ENCODE results near the gene FHIT. TPM values are rescaled to one million over a fixed set of nuclear protein-coding genes. Genes with fewer than 3 reads are reported as not detected.

FHIT gene
- total and polyA plus RNA-seq, 7 donors = 2.4 to 10.2 (median 6.1) TPM

GRCh38 chr3:60294181-60294580, 957.1 kb downstream of the FHIT start:
- H3K4me3 ChIP-seq = no peak overlapping the region
- 50 to 73% methylated on average over 3 of the region's 3 CpGs for WGBS, 2 donors
- H3K9me3 ChIP-seq = no peaks in the 10 kb centered on the region
- no peaks in the 10 kb centered on the region for H3K27me3 ChIP-seq
- TF ChIP-seq POLR2AphosphoS5 (IDR thresholded peaks at IDR 0.05) (no peak), EP300 (IDR thresholded peaks at IDR 0.05) (no peak)
- H3K36me3 ChIP-seq = no peaks in the 10 kb centered on the region
- intact Hi-C loops (cut with DNase I) = no loop called here
- DNase-seq = no peak
- no peak overlapping the region for H3K27ac ChIP-seq
- H3K4me1 ChIP-seq = no peaks in the 10 kb centered on the region

- WGBS, 2 donors = 80 to 91% methylated on average over 6 of the region's 6 CpGs
- H3K4me3 ChIP-seq = no peak overlapping the region
- no peak for TF ChIP-seq CTCF (IDR thresholded peaks at IDR 0.05)
- TF ChIP-seq POLR2AphosphoS5 (IDR thresholded peaks at IDR 0.05) = no peak
- TF ChIP-seq EP300 (IDR thresholded peaks at IDR 0.05) = no peak
- TF ChIP-seq POLR2A (IDR thresholded peaks at IDR 0.05) = no peak
- no peaks in the 10 kb centered on the region for H3K4me1 ChIP-seq
- H3K9me3 ChIP-seq = no peaks in the 10 kb centered on the region
- H3K27ac ChIP-seq = no peak overlapping the region
- intact Hi-C loops (cut with DNase I) = no loop called here
- no peaks in the 10 kb centered on the region for H3K27me3 ChIP-seq
- H3K36me3 ChIP-seq = no peaks in the 10 kb centered on the region
- DNase-seq = no peak
These were observed 960.1 kb downstream of the FHIT start for GRCh38 chr3:60291115-60291514.

- H3K4me1 ChIP-seq = no peaks in the 10 kb centered on the region
- no peaks in the 10 kb centered on the region for H3K36me3 ChIP-seq
- TF ChIP-seq CTCF (IDR thresholded peaks at IDR 0.05) (no peak), POLR2AphosphoS5 (IDR thresholded peaks at IDR 0.05) (no peak), EP300 (IDR thresholded peaks at IDR 0.05) (no peak), POLR2A (IDR thresholded peaks at IDR 0.05) (no peak)
- intact Hi-C loops (cut with DNase I) = no loop called here
- no peaks in the 10 kb centered on the region for H3K9me3 ChIP-seq
- H3K27ac ChIP-seq = no peak overlapping the region
- 92 to 97% methylated on average over 1 of the region's 1 CpG for WGBS, 2 donors
- no peak overlapping the region for H3K4me3 ChIP-seq
- no peak for DNase-seq
- no peaks in the 10 kb centered on the region for H3K27me3 ChIP-seq
These were observed 961.1 kb downstream of the FHIT start for GRCh38 chr3:60290122-60290492.

- Histone ChIP-seq H3K27ac (no peak overlapping the region), H3K36me3 (no peaks in the 10 kb centered on the region), H3K27me3 (no peaks in the 10 kb centered on the region), H3K4me3 (no peak overlapping the region), H3K9me3 (no peaks in the 10 kb centered on the region), H3K4me1 (no peaks in the 10 kb centered on the region)
- TF ChIP-seq POLR2A (IDR thresholded peaks at IDR 0.05) = no peak
- TF ChIP-seq CTCF (IDR thresholded peaks at IDR 0.05) = no peak
- no peak for TF ChIP-seq POLR2AphosphoS5 (IDR thresholded peaks at IDR 0.05)
- no peak for TF ChIP-seq EP300 (IDR thresholded peaks at IDR 0.05)
- DNase-seq = no peak
- intact Hi-C loops (cut with DNase I) = no loop called here
- 81 to 84% methylated on average over 8 of the region's 8 CpGs for WGBS, 2 donors
These were observed 961.7 kb downstream of the FHIT start for GRCh38 chr3:60289341-60290121.

- intact Hi-C loops (cut with DNase I) = no loop called here
- H3K27me3 ChIP-seq = no peaks in the 10 kb centered on the region
- WGBS, 2 donors = 92 to 94% methylated on average over 2 of the region's 2 CpGs
These were observed 968.4 kb downstream of the FHIT start for GRCh38 chr3:60282866-60283265.

More at GRCh38 chr3:60282866-60283265, 968.4 kb downstream of the FHIT start:
- H3K4me3 ChIP-seq = no peak overlapping the region
- H3K27ac ChIP-seq = no peak overlapping the region
- no peaks in the 10 kb centered on the region for H3K9me3 ChIP-seq
- TF ChIP-seq POLR2A (IDR thresholded peaks at IDR 0.05) (no peak), EP300 (IDR thresholded peaks at IDR 0.05) (no peak), CTCF (IDR thresholded peaks at IDR 0.05) (no peak), POLR2AphosphoS5 (IDR thresholded peaks at IDR 0.05) (no peak)
- no peaks in the 10 kb centered on the region for H3K4me1 ChIP-seq
- H3K36me3 ChIP-seq = no peaks in the 10 kb centered on the region
- no peak for DNase-seq
